ENCODE data around the gene AP2B1. TPM values are rescaled to one million over a fixed set of nuclear protein-coding genes. Genes with fewer than 3 reads are reported as not detected.

Gene AP2B1
- total and polyA plus RNA-seq, 8 donors: 21.6 to 171 (median 57.2) TPM

- TF ChIP-seq CTCF (IDR thresholded peaks at IDR 0.05): no peak
- intact Hi-C loops (cut with DNase I; ENCODE audit: low total_unique reads): no loop called here
- WGBS, 5 donors: 29 to 63% (median 48%) methylated on average over 1 of the region's 1 CpG
Measured at GRCh38 chr17:35545150-35545549, 42.0 kb upstream of the AP2B1 start.

GRCh38 chr17:35546487-35546886 lies 40.6 kb upstream of the AP2B1 start:
- Histone ChIP-seq H3K4me1 (peaks cover 0 to 5% (median 2%) of the 10 kb centered on the region in 4 donors), H3K9me3 (no peaks in the 10 kb centered on the region), H3K4me3 (no peak overlapping the region), H3K27ac (no peak overlapping the region), H3K27me3 (peaks cover 0 to 4% (median 0%) of the 10 kb centered on the region in 3 donors), H3K36me3 (no peaks in the 10 kb centered on the region)
- no peak for DNase-seq
- 64 to 90% (median 77%) methylated on average over 1 of the region's 1 CpG for WGBS, 5 donors
- intact Hi-C loops (cut with DNase I; ENCODE audit: low total_unique reads): no loop called here
- TF ChIP-seq POLR2AphosphoS5 (IDR thresholded peaks at IDR 0.05) (no peak), CTCF (IDR thresholded peaks at IDR 0.05) (no peak), EP300 (IDR thresholded peaks at IDR 0.05) (no peak), POLR2A (IDR thresholded peaks at IDR 0.05) (no peak)

More at GRCh38 chr17:35545150-35545549, 42.0 kb upstream of the AP2B1 start:
- H3K27me3 ChIP-seq: no peaks in the 10 kb centered on the region
- no peaks in the 10 kb centered on the region for H3K36me3 ChIP-seq
- no peaks in the 10 kb centered on the region for H3K9me3 ChIP-seq
- no peak overlapping the region for H3K4me3 ChIP-seq
- H3K27ac ChIP-seq: no peak overlapping the region
- H3K4me1 ChIP-seq: peaks cover 5 to 11% (median 8%) of the 10 kb centered on the region in 4 donors
- no peak for DNase-seq

GRCh38 chr17:35548208-35548810 lies 38.8 kb upstream of the AP2B1 start:
- 48 to 62% (median 58%) methylated on average over 8 of the region's 8 CpGs for WGBS, 5 donors
- no peak overlapping the region for H3K27ac ChIP-seq

GRCh38 chr17:35548978-35549377 lies 38.1 kb upstream of the AP2B1 start:
- Histone ChIP-seq H3K4me3 (no peak overlapping the region), H3K36me3 (no peaks in the 10 kb centered on the region), H3K27me3 (peaks cover 0 to 14% (median 0%) of the 10 kb centered on the region in 3 donors), H3K27ac (no peak overlapping the region), H3K4me1 (no peaks in the 10 kb centered on the region), H3K9me3 (no peaks in the 10 kb centered on the region)
- WGBS, 5 donors: 22 to 40% (median 25%) methylated on average over 1 of the region's 1 CpG
- no peak for DNase-seq
- TF ChIP-seq POLR2AphosphoS5 (IDR thresholded peaks at IDR 0.05) (no peak), CTCF (IDR thresholded peaks at IDR 0.05) (no peak), EP300 (IDR thresholded peaks at IDR 0.05) (no peak), POLR2A (IDR thresholded peaks at IDR 0.05) (no peak)
- intact Hi-C loops (cut with DNase I; ENCODE audit: low total_unique reads): no loop called here

More at GRCh38 chr17:35548208-35548810, 38.8 kb upstream of the AP2B1 start:
- Histone ChIP-seq H3K9me3 (no peaks in the 10 kb centered on the region), H3K36me3 (no peaks in the 10 kb centered on the region), H3K4me3 (no peak overlapping the region), H3K27me3 (peaks cover 0 to 14% (median 0%) of the 10 kb centered on the region in 3 donors), H3K4me1 (no peaks in the 10 kb centered on the region)
- no peak for TF ChIP-seq EP300 (IDR thresholded peaks at IDR 0.05)
- no peak for TF ChIP-seq CTCF (IDR thresholded peaks at IDR 0.05)
- no peak for TF ChIP-seq POLR2AphosphoS5 (IDR thresholded peaks at IDR 0.05)
- TF ChIP-seq POLR2A (IDR thresholded peaks at IDR 0.05): no peak
- no peak for DNase-seq
- intact Hi-C loops (cut with DNase I; ENCODE audit: low total_unique reads): no loop called here

All from stomach (tissue), 9 donors.